ENCODE data around the gene NETO2. TPM values are rescaled to one million over a fixed set of nuclear protein-coding genes. Genes with fewer than 3 reads are reported as not detected.

The NETO2 gene
- total and polyA plus RNA-seq, 9 of the 15 experiments (the other 6 are each of a cell fraction or from before 2014, with no cell fraction given) = 4.1 to 37.0 (median 22.2) TPM

DNA sequence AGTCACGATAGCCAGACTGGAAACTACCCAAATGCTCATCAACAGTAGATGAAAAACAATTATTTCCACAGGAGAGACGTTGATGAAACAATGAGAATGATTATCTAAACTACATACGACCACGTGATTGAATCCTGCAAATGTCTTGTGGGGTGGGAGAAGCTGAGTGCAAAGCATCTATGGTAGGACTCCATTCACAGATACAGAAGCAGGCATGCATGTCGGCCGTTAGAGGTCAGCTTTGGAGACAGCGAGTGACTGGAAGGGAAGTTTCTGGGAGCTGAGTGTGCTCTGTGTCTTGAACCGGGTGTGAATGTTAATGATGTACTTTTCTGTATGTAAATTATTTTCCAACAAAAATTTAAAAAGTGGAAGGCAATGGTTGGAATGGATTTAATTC lies 98.7 kb downstream of the NETO2 start:
- DNase-seq (ENCODE audit: extremely low read depth in 1 of 4, low spot score in 3 of 4) (peak in 1 of 4 experiments; percentile 31), ATAC-seq (peak; percentile 72), FAIRE-seq (peak; percentile 74)
- no peaks in the 10 kb centered on the region; a peak in 2 of 5 replicates for H3K4me1 ChIP-seq (replicated peaks in 1 of 2; ENCODE audit: control insufficient read depth in 2 of 2, insufficient read depth in 2 of 2, low read length in 2 of 2)
- POLR2A ChIA-PET = interaction anchor here (0.6 to 1.1 kb wide), 3 partner anchors 9 to 123 kb away, joined by 3 to 4 read pairs (median 3); no protein-coding TSS in a partner anchor
- H3K27ac ChIP-seq (ENCODE audit: extremely low read depth, low read depth, low read length) = no peak overlapping the region
- H3K9me3 ChIP-seq (replicated peaks; ENCODE audit: control insufficient read depth, insufficient read depth, low read depth, low read length) = no peaks in the 10 kb centered on the region
- no peak overlapping the region for H3K4me2 ChIP-seq (ENCODE audit: insufficient read depth, low read length)
- H3K4me3 ChIP-seq = no peak overlapping the region
- CTCF ChIA-PET (ENCODE audit: low intra/inter-chr PET ratio) = no interaction called here
- H3K9ac ChIP-seq (ENCODE audit: insufficient read depth in 1 of 2, low read depth in 2 of 2, low read length in 2 of 2) = no peak overlapping the region
- in situ Hi-C loops (cut with MboI) (no loop called here), intact Hi-C loops (cut with micrococcal nuclease) (no loop called here)
- H4K20me1 ChIP-seq (replicated peaks; ENCODE audit: control insufficient read depth, insufficient read depth, low read length) = no peaks in the 10 kb centered on the region
- no peaks in the 10 kb centered on the region for H3K9me1 ChIP-seq (ENCODE audit: control insufficient read depth, insufficient read depth, low read length)
- peaks cover 10 to 42% of the 10 kb centered on the region in 2 experiments; a peak in 4 of 5 replicates for H3K27me3 ChIP-seq (ENCODE audit: control insufficient read depth in 2 of 2, insufficient read depth in 2 of 2, low read length in 2 of 2)
- TF ChIP-seq TOE1 (IDR thresholded peaks at IDR 0.05; ENCODE audit: borderline replicate concordance) (peak; percentile 18; the same call in 1 of the 2 replicates), TOE1 (CRISPR knock-in tag; IDR thresholded peaks at IDR 0.05; ENCODE audit: borderline replicate concordance, low read depth) (no peak), USF2 (CRISPR knock-in tag; IDR thresholded peaks at IDR 0.05) (peak; percentile 14; the same call in 1 of the 2 replicates), OTX1 (CRISPR knock-in tag; IDR thresholded peaks at IDR 0.05) (no peak), RAD21 (CRISPR knock-in tag; conservative IDR thresholded peaks at IDR 0.05 in 1 of 2, IDR thresholded peaks at IDR 0.05 in 1 of 2) (peak in 1 of 2 experiments; percentile 25; a peak in 1 of 4 replicates), SMARCE1 (IDR thresholded peaks at IDR 0.05) (no peak), RAD51 (IDR thresholded peaks at IDR 0.05; ENCODE audit: borderline replicate concordance, low read depth) (peak; percentile 65; the same call in 1 of the 2 replicates)
- TF ChIP-seq, protein P1, sequence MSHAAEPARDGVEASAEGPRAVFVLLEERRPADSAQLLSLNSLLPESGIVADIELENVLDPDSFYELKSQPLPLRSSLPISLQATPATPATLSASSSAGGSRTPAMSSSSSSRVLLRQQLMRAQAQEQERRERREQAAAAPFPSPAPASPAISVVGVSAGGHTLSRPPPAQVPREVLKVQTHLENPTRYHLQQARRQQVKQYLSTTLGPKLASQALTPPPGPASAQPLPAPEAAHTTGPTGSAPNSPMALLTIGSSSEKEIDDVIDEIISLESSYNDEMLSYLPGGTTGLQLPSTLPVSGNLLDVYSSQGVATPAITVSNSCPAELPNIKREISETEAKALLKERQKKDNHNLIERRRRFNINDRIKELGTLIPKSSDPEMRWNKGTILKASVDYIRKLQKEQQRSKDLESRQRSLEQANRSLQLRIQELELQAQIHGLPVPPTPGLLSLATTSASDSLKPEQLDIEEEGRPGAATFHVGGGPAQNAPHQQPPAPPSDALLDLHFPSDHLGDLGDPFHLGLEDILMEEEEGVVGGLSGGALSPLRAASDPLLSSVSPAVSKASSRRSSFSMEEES (CRISPR knock-in tag; IDR thresholded peaks at IDR 0.05) = peak; percentile 86
- TF ChIP-seq, protein P2, sequence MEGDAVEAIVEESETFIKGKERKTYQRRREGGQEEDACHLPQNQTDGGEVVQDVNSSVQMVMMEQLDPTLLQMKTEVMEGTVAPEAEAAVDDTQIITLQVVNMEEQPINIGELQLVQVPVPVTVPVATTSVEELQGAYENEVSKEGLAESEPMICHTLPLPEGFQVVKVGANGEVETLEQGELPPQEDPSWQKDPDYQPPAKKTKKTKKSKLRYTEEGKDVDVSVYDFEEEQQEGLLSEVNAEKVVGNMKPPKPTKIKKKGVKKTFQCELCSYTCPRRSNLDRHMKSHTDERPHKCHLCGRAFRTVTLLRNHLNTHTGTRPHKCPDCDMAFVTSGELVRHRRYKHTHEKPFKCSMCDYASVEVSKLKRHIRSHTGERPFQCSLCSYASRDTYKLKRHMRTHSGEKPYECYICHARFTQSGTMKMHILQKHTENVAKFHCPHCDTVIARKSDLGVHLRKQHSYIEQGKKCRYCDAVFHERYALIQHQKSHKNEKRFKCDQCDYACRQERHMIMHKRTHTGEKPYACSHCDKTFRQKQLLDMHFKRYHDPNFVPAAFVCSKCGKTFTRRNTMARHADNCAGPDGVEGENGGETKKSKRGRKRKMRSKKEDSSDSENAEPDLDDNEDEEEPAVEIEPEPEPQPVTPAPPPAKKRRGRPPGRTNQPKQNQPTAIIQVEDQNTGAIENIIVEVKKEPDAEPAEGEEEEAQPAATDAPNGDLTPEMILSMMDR (IDR thresholded peaks at IDR 0.05 in 2 of 3, conservative IDR thresholded peaks at IDR 0.05 in 1 of 3; ENCODE audit: insufficient read depth in 2 of 3, low read depth in 1 of 3, low read length in 3 of 3) = peak in 2 of 3 experiments; percentile 26; a peak in 3 of 6 replicates
- TF ChIP-seq, protein P3, sequence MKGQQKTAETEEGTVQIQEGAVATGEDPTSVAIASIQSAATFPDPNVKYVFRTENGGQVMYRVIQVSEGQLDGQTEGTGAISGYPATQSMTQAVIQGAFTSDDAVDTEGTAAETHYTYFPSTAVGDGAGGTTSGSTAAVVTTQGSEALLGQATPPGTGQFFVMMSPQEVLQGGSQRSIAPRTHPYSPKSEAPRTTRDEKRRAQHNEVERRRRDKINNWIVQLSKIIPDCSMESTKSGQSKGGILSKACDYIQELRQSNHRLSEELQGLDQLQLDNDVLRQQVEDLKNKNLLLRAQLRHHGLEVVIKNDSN (CRISPR knock-in tag; IDR thresholded peaks at IDR 0.05) = peak; percentile 17; the same call in 1 of the 2 replicates
- no TSS peak for BruUV-seq (replicated peaks)
- H3K36me3 ChIP-seq (ENCODE audit: control insufficient read depth, insufficient read depth, low read length) = no peaks in the 10 kb centered on the region
- WGBS (ENCODE audit: insufficient coverage, low coverage, missing lambda C conversion rate) = 6% methylated on average over 8 of the region's 8 CpGs
- no peaks in the 10 kb centered on the region for H3K79me2 ChIP-seq (ENCODE audit: control insufficient read depth, insufficient read depth, low read length)
- H2AFZ ChIP-seq (ENCODE audit: low read depth, low read length) = no peak overlapping the region
